GM15510 (cell line): ENCODE data around the gene PGAP2.
A peak's percentile ranks its signal among the peaks of the same experiment; 100 is the strongest.

Experiments used
- POLR2A ChIP-seq: IDR thresholded peaks from 3 replicates; pipeline ENCODE4 v1.6.1; 2011; ENCODE audit warnings: borderline replicate concordance; ENCODE audit not compliant: insufficient read length; ENCODE audit errors: extremely low read depth

The PGAP2 gene

GRCh38 chr11:3823303-3823702 lies 14.9 kb downstream of the PGAP2 start:
- TF ChIP-seq POLR2A = no peak

- TF ChIP-seq POLR2A = no peak
Observed at GRCh38 chr11:3823762-3824506, 15.6 kb downstream of the PGAP2 start.

GRCh38 chr11:3824714-3825472 lies 16.5 kb downstream of the PGAP2 start:
- no peak for TF ChIP-seq POLR2A

- TF ChIP-seq POLR2A = peak; percentile 21
Observed at GRCh38 chr11:3825473-3826154, 17.3 kb downstream of the PGAP2 start.

GRCh38 chr11:3826721-3827120 lies 18.4 kb downstream of the PGAP2 start:
- no peak for TF ChIP-seq POLR2A

GRCh38 chr11:3827434-3828186 lies 19.2 kb downstream of the PGAP2 start:
- no peak for TF ChIP-seq POLR2A

GRCh38 chr11:3830088-3830487 lies 21.7 kb downstream of the PGAP2 start:
- TF ChIP-seq POLR2A = no peak

- TF ChIP-seq POLR2A = no peak
Observed at GRCh38 chr11:3830730-3831129, 22.4 kb downstream of the PGAP2 start.

- TF ChIP-seq POLR2A = no peak
Observed at GRCh38 chr11:3831378-3832239, 23.2 kb downstream of the PGAP2 start.

- TF ChIP-seq POLR2A = no peak
Observed at GRCh38 chr11:3832816-3833215, 24.5 kb downstream of the PGAP2 start.

GRCh38 chr11:3833449-3833848 lies 25.1 kb downstream of the PGAP2 start:
- TF ChIP-seq POLR2A = no peak

GRCh38 chr11:3834349-3834663 lies 25.9 kb downstream of the PGAP2 start:
- no peak for TF ChIP-seq POLR2A

GRCh38 chr11:3834664-3835461 lies 26.5 kb downstream of the PGAP2 start:
- no peak for TF ChIP-seq POLR2A
